Lower leg skin (tissue), 3 donors: Measurements from ENCODE around the gene PTCD2.

Experiments
- POLR2A ChIP-seq, 2 donors: fragments of 450-650 bp; IDR thresholded peaks; one replicate each; pipeline ENCODE4 v1.6.1; 2016 to 2017; ENCODE audit warnings: antibody characterized with exemption in 2 of 2, mild to moderate bottlenecking in 1 of 2, moderate library complexity in 1 of 2
- TF ChIP-seq, protein P1 (sequence below), 3 donors: fragments of 450-650 bp; IDR thresholded peaks; one replicate each; pipeline ENCODE4 v1.5.1; 2016; ENCODE audit warnings: antibody characterized with exemption in 3 of 3, mild to moderate bottlenecking in 3 of 3, moderate library complexity in 2 of 3

DNA sequence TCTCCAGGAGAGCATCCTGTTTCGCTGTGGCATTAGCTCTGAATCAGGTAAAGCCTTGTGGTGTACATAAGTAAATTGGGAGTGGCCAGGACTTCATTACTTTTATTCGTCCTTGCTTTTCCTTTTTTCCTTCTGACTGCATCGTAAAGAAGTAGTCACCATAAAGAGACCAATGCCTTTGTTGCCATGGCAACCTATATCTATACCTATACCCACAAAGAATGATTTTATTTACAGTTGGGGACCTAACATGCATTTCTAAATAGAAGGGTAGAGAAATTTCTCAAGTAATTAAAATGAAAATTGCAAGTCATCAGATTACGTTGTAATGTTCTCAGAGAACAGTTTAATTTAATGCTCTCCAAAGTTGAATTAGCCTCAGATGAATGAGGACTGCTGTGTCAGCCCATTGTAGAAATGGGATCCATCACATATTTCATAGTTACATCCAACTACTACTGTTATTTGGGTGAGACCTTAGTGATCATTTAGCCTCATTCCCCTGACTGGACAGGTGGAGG is 18.6 kb downstream of the PTCD2 start:
- no peak for TF ChIP-seq POLR2A (IDR thresholded peaks at IDR 0.05)
- TF ChIP-seq, protein P1, sequence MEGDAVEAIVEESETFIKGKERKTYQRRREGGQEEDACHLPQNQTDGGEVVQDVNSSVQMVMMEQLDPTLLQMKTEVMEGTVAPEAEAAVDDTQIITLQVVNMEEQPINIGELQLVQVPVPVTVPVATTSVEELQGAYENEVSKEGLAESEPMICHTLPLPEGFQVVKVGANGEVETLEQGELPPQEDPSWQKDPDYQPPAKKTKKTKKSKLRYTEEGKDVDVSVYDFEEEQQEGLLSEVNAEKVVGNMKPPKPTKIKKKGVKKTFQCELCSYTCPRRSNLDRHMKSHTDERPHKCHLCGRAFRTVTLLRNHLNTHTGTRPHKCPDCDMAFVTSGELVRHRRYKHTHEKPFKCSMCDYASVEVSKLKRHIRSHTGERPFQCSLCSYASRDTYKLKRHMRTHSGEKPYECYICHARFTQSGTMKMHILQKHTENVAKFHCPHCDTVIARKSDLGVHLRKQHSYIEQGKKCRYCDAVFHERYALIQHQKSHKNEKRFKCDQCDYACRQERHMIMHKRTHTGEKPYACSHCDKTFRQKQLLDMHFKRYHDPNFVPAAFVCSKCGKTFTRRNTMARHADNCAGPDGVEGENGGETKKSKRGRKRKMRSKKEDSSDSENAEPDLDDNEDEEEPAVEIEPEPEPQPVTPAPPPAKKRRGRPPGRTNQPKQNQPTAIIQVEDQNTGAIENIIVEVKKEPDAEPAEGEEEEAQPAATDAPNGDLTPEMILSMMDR (IDR thresholded peaks at IDR 0.05) = no peak
